Trophoblast cell (in vitro differentiated cells and primary cell): ENCODE results near the gene NHERF1. TPM values are rescaled to one million over a fixed set of nuclear protein-coding genes. Genes with fewer than 3 reads are reported as not detected.
A peak's percentile ranks its signal among the peaks of the same experiment; 100 is the strongest.

Source experiments
- DNase-seq, 2 donors: peaks; one replicate each; pipeline ENCODE4 v3.0.0-alpha.2; 2016
- H2AFZ ChIP-seq: 2 replicates; pipeline ENCODE4 v1.6.1; 2013; ENCODE audit warnings: low read length, moderate library complexity, mild to moderate bottlenecking; ENCODE audit not compliant: insufficient read depth, poor library complexity
- H2AK5ac ChIP-seq: 2 replicates; pipeline ENCODE4 v1.6.1; 2013; ENCODE audit warnings: mild to moderate bottlenecking, low read length
- H2BK120ac ChIP-seq: 2 replicates; pipeline ENCODE4 v1.6.1; 2013; ENCODE audit warnings: low read length, mild to moderate bottlenecking, moderate library complexity; ENCODE audit not compliant: insufficient read depth, poor library complexity
- H2BK12ac ChIP-seq: 2 replicates; pipeline ENCODE4 v1.6.1; 2013; ENCODE audit warnings: mild to moderate bottlenecking, low read length, moderate library complexity
- H2BK5ac ChIP-seq: 2 replicates; pipeline ENCODE4 v1.6.1; 2013; ENCODE audit warnings: low read length, low read depth, moderate library complexity, mild to moderate bottlenecking; ENCODE audit not compliant: poor library complexity
- H3K14ac ChIP-seq: 2 replicates; pipeline ENCODE4 v1.6.1; 2013; ENCODE audit warnings: mild to moderate bottlenecking, low read length
- H3K18ac ChIP-seq: 2 replicates; pipeline ENCODE4 v1.6.1; 2013; ENCODE audit warnings: mild to moderate bottlenecking, low read length
- H3K23ac ChIP-seq: 2 replicates; pipeline ENCODE4 v1.6.1; 2013; ENCODE audit warnings: low read length
- H3K27ac ChIP-seq: 2 replicates; pipeline ENCODE4 v1.5.1; 2013; ENCODE audit warnings: low read depth, mild to moderate bottlenecking, inconsistent platforms, low read length, moderate library complexity
- H3K27me3 ChIP-seq: 2 replicates; pipeline ENCODE4 v1.6.1; 2013; ENCODE audit warnings: inconsistent platforms, mild to moderate bottlenecking, low read length, moderate library complexity; ENCODE audit not compliant: insufficient read depth
- H3K36me3 ChIP-seq, 2 experiments: 1 replicate in 1 of 2; 2 replicates in 1 of 2; pipeline ENCODE4 v1.6.1; 2013; ENCODE audit warnings: low read length in 2 of 2, mild to moderate bottlenecking in 2 of 2, moderate library complexity in 1 of 2; ENCODE audit not compliant: insufficient read depth in 2 of 2, control insufficient read depth in 1 of 2
- H3K4ac ChIP-seq: 2 replicates; pipeline ENCODE4 v1.6.1; 2013; ENCODE audit warnings: low read depth, mild to moderate bottlenecking, low read length, moderate library complexity
- H3K4me1 ChIP-seq, 2 experiments: 1 replicate in 1 of 2; 2 replicates in 1 of 2; pipeline ENCODE4 v1.6.1; 2013; ENCODE audit warnings: low read length in 2 of 2, mild to moderate bottlenecking in 2 of 2, moderate library complexity in 1 of 2; ENCODE audit not compliant: insufficient read depth in 2 of 2, control insufficient read depth in 1 of 2
- H3K4me2 ChIP-seq: 2 replicates; pipeline ENCODE4 v1.6.1; 2013; ENCODE audit warnings: inconsistent platforms, mild to moderate bottlenecking, low read length, moderate library complexity
- H3K4me3 ChIP-seq: 2 replicates; pipeline ENCODE4 v1.5.1; 2013; ENCODE audit warnings: mild to moderate bottlenecking, low read depth, low read length, inconsistent platforms
- H3K79me1 ChIP-seq: one replicate; pipeline ENCODE4 v1.6.1; 2013; ENCODE audit warnings: low read length
- H3K79me2 ChIP-seq: 2 replicates; pipeline ENCODE4 v1.6.1; 2013; ENCODE audit warnings: low read length, mild to moderate bottlenecking; ENCODE audit not compliant: control insufficient read depth, insufficient read depth, poor library complexity
- H3K9ac ChIP-seq: 2 replicates; pipeline ENCODE4 v1.6.1; 2013; ENCODE audit warnings: mild to moderate bottlenecking, low read length
- H3K9me3 ChIP-seq: 2 replicates; pipeline ENCODE4 v1.6.1; 2013; ENCODE audit warnings: low read depth, mild to moderate bottlenecking, control low read depth, inconsistent platforms, low read length; ENCODE audit not compliant: insufficient read depth
- H4K12ac ChIP-seq: 2 replicates; pipeline ENCODE4 v1.6.1; 2013; ENCODE audit warnings: low read depth, mild to moderate bottlenecking, low read length, moderate library complexity
- H4K8ac ChIP-seq: 2 replicates; pipeline ENCODE4 v1.6.1; 2013; ENCODE audit warnings: low read depth, mild to moderate bottlenecking, low read length, moderate library complexity
- H4K91ac ChIP-seq: one replicate; pipeline ENCODE4 v1.6.1; 2013; ENCODE audit warnings: low read depth, mild to moderate bottlenecking, low read length, moderate library complexity
- WGBS: extraction: QIAGEN DNeasy Blood & Tissue Kit; methylation state at CpG from one replicate; pipeline ENCODE4 v1.1.7; 2013; ENCODE audit warnings: missing lambda C conversion rate; ENCODE audit not compliant: insufficient read length, insufficient coverage; ENCODE audit errors: extremely low coverage; 5-methylcytosine and 5-hydroxymethylcytosine counted together
- polyA plus RNA-seq: library from polyadenylated mRNA; stranded (reverse); fragments of 200-250 nt; gene quantifications from 2 replicates; pipeline ENCODE4 v1.2.3, GENCODE V29; 2013

NHERF1 gene
- 146 and 153 TPM in 2 replicates for polyA plus RNA-seq

GRCh38 chr17:74748529-74749278, at the start of gene NHERF1:
NHERF1 (plus strand) TSS chr17:74748628; CDS start chr17:74748847, 219 bp downstream.
- WGBS = no CpG with 5 or more reads among the region's 90 CpGs
- H3K4me1 ChIP-seq = peaks cover 42 to 52% of the 10 kb centered on the region in 2 experiments
- no peaks in the 10 kb centered on the region for H3K27me3 ChIP-seq
- peak within 1 kb of the TSS; percentile 82 for H3K4me3 ChIP-seq
- peak within 1 kb of the TSS; percentile 65 for H4K91ac ChIP-seq
- peak within 1 kb of the TSS; percentile 44 for H2BK120ac ChIP-seq
- DNase-seq = peak; percentile 92 to 98
- H3K9me3 ChIP-seq = no peaks in the 10 kb centered on the region
- H2AFZ ChIP-seq = peak within 1 kb of the TSS; percentile 56
- H4K12ac ChIP-seq = peak within 1 kb of the TSS; percentile 16
- peak within 1 kb of the TSS; percentile 12 for H3K18ac ChIP-seq
- peaks cover 11% of the 10 kb centered on the region for H3K79me1 ChIP-seq
- H3K4ac ChIP-seq = peak within 1 kb of the TSS; percentile 83
- H2AK5ac ChIP-seq = peak within 1 kb of the TSS; percentile 60
- peak within 1 kb of the TSS; percentile 47 for H4K8ac ChIP-seq
- H2BK12ac ChIP-seq = peak within 1 kb of the TSS; percentile 71
- H3K23ac ChIP-seq = no peak within 1 kb of the TSS
- peak within 1 kb of the TSS; percentile 30 for H3K9ac ChIP-seq
- peak within 1 kb of the TSS; percentile 65 for H3K14ac ChIP-seq
- no peaks in the 10 kb centered on the region for H3K36me3 ChIP-seq
- peak within 1 kb of the TSS; percentile 58 for H3K27ac ChIP-seq
- peak within 1 kb of the TSS; percentile 41 for H2BK5ac ChIP-seq
- peak within 1 kb of the TSS; percentile 80 for H3K4me2 ChIP-seq
- H3K79me2 ChIP-seq = peaks cover 20% of the 10 kb centered on the region

DNA sequence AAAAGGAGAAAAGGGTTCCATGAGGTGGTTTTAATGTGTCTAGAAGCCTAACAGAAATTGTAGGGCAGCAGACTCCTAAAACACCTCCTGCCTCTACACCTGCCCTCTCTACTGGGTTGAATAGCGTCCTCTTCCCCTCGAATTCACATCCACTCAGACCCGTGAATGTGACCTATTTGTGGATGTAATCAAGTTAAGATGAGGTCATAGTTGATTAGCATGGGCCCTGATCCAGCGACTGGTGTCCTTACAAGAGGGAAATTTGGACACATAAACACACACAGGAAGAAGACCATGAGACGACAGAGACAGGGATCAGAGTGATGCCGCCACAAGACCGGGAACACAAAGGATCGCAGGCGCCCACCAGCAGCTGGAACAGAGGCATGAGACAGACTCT, 49.2 kb upstream of the NHERF1 start:
- Histone ChIP-seq H3K4ac (no peak overlapping the region), H2AFZ (no peak overlapping the region), H2BK120ac (no peak overlapping the region), H3K14ac (no peak overlapping the region), H4K12ac (no peak overlapping the region), H3K18ac (no peak overlapping the region), H3K23ac (no peak overlapping the region), H4K91ac (no peak overlapping the region), H3K27ac (no peak overlapping the region), H3K9me3 (peaks cover 4% of the 10 kb centered on the region), H3K36me3 (no peaks in the 10 kb centered on the region), H3K27me3 (no peaks in the 10 kb centered on the region), H2BK5ac (no peak overlapping the region), H3K9ac (no peak overlapping the region), H3K4me3 (no peak overlapping the region), H3K4me1 (no peaks in the 10 kb centered on the region), H3K4me2 (no peak overlapping the region), H2AK5ac (no peak overlapping the region), H3K79me1 (no peaks in the 10 kb centered on the region), H2BK12ac (no peak overlapping the region), H4K8ac (no peak overlapping the region), H3K79me2 (no peaks in the 10 kb centered on the region)
- DNase-seq = no peak
- no CpG with 5 or more reads among the region's 9 CpGs for WGBS

- no peaks in the 10 kb centered on the region for H3K27me3 ChIP-seq
- H2BK5ac ChIP-seq = no peak overlapping the region
- H3K4me3 ChIP-seq = no peak overlapping the region
- no peaks in the 10 kb centered on the region for H3K36me3 ChIP-seq
- no peaks in the 10 kb centered on the region for H3K79me2 ChIP-seq
- H3K23ac ChIP-seq = no peak overlapping the region
- no peak overlapping the region for H4K8ac ChIP-seq
- H2BK12ac ChIP-seq = no peak overlapping the region
- no peak overlapping the region for H3K9ac ChIP-seq
- H3K4me2 ChIP-seq = no peak overlapping the region
- no peak overlapping the region for H4K12ac ChIP-seq
- no peak overlapping the region for H3K27ac ChIP-seq
- H2BK120ac ChIP-seq = no peak overlapping the region
- no peak overlapping the region for H2AFZ ChIP-seq
- no peak overlapping the region for H3K14ac ChIP-seq
- H3K79me1 ChIP-seq = no peaks in the 10 kb centered on the region
- peaks cover 4% of the 10 kb centered on the region for H3K9me3 ChIP-seq
- H3K4me1 ChIP-seq = no peaks in the 10 kb centered on the region
- no peak overlapping the region for H3K4ac ChIP-seq
- no peak for DNase-seq
- no CpG with 5 or more reads among the region's 9 CpGs for WGBS
- H3K18ac ChIP-seq = no peak overlapping the region
- H2AK5ac ChIP-seq = no peak overlapping the region
- no peak overlapping the region for H4K91ac ChIP-seq
Observed at GRCh38 chr17:74702116-74702871, 46.1 kb upstream of the NHERF1 start.

DNA sequence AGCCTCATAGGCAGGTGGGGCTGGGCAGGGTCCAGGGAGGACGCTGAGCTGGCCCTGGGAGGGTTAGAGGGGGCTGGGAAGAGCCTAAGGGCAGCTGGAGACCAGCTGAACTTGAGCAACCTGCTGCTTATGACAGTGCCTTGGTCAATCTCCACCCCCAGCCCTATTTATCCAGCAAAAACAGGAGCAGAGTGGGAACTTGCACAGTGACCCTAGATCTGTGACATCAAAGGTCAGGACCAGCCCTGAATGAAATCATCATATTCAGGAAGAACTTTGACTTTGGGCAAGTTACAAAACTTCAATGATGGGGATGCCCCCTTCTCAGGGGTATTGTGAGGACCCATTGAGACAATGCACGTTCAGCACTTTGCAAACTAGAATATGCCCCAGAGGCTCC, 45.1 kb upstream of the NHERF1 start:
- H2BK12ac ChIP-seq = no peak overlapping the region
- no peak overlapping the region for H3K4ac ChIP-seq
- WGBS = no CpG with 5 or more reads among the region's 2 CpGs
- no peak overlapping the region for H2BK5ac ChIP-seq
- H4K8ac ChIP-seq = no peak overlapping the region
- H3K79me2 ChIP-seq = no peaks in the 10 kb centered on the region
- H3K79me1 ChIP-seq = no peaks in the 10 kb centered on the region
- no peak for DNase-seq
- H3K36me3 ChIP-seq = no peaks in the 10 kb centered on the region
- no peak overlapping the region for H3K4me3 ChIP-seq
- H3K9me3 ChIP-seq = peaks cover 2% of the 10 kb centered on the region
- no peak overlapping the region for H2AK5ac ChIP-seq
- H3K18ac ChIP-seq = no peak overlapping the region
- H2BK120ac ChIP-seq = no peak overlapping the region
- no peaks in the 10 kb centered on the region for H3K4me1 ChIP-seq
- H3K27ac ChIP-seq = no peak overlapping the region
- H3K27me3 ChIP-seq = no peaks in the 10 kb centered on the region
- H4K91ac ChIP-seq = no peak overlapping the region
- no peak overlapping the region for H2AFZ ChIP-seq
- no peak overlapping the region for H3K14ac ChIP-seq
- no peak overlapping the region for H3K9ac ChIP-seq
- no peak overlapping the region for H4K12ac ChIP-seq
- H3K23ac ChIP-seq = no peak overlapping the region
- H3K4me2 ChIP-seq = no peak overlapping the region
